Activated CD8-positive, alpha-beta memory T cell treated with anti-CD3 and anti-CD28 coated beads, Interleukin-2, amount 50 U/mL, for 1 hour (primary cell): ENCODE data around the gene HIPK4.
"Not testable (repeated sequence)": the region's sequence is repeated elsewhere in the genome, so short reads cannot be mapped to it uniquely, and the experiment has no call there.

ENCODE experiments used
- DNase-seq: peaks from one replicate; pipeline ENCODE4 v3.0.0-alpha.2; 2020; ENCODE audit errors: extremely low read depth

HIPK4 gene, protein sequence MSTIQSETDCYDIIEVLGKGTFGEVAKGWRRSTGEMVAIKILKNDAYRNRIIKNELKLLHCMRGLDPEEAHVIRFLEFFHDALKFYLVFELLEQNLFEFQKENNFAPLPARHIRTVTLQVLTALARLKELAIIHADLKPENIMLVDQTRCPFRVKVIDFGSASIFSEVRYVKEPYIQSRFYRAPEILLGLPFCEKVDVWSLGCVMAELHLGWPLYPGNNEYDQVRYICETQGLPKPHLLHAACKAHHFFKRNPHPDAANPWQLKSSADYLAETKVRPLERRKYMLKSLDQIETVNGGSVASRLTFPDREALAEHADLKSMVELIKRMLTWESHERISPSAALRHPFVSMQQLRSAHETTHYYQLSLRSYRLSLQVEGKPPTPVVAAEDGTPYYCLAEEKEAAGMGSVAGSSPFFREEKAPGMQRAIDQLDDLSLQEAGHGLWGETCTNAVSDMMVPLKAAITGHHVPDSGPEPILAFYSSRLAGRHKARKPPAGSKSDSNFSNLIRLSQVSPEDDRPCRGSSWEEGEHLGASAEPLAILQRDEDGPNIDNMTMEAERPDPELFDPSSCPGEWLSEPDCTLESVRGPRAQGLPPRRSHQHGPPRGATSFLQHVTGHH

GRCh38 chr19:40390084-40390742, at the start of gene HIPK4:
Gene HIPK4 (minus strand): TSS chr19:40390181. CDS start chr19:40389902, 279 bp downstream.
- DNase-seq: no peak

GRCh38 chr19:40438284-40438683, 48.3 kb upstream of the HIPK4 start:
- no peak for DNase-seq

DNA sequence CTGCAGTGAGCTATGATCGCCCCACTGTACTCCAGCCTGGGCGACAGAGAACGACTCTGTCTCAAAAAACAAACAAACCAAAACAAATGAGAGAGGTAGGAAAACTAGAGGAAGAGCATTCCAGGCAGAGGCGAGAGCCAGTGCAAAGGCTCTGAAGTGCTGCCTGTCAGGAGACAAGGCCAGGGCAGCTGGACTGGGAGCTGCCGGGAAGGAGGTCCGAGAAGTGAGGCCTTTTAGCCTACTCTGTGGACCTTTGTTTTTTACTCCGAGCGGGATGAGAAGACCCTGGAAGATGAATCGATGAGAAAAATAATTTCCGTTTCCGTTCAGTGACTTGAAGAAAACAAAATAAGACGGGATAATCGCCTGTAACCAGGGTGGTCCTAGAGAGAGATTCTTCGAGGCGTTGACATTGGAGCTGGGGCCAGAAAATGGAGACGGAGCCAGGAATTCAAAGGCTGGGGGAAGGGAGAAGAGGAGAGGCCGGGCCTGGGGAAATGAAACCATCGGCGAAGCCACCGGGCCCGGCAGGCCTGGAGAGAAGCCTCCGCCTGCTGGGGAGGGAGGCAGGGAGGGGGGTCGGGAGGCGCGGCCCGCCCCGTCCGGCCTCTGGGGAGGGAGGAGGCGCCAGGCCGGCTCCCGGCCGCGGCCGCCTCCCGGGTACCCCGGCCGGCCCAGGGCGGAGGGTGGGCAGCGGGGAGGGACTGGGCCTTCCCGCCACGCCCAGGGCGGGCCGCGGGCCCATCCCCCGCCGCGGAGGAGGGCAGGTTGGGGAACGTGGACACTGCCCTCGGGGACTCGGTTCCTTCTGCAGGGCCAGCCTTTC, 43.6 kb upstream of the HIPK4 start:
- no peak for DNase-seq

GRCh38 chr19:40432760-40433159, 42.8 kb upstream of the HIPK4 start:
- not testable (repeated sequence) for DNase-seq

GRCh38 chr19:40431698-40432097, 41.7 kb upstream of the HIPK4 start:
- DNase-seq: no peak

DNA sequence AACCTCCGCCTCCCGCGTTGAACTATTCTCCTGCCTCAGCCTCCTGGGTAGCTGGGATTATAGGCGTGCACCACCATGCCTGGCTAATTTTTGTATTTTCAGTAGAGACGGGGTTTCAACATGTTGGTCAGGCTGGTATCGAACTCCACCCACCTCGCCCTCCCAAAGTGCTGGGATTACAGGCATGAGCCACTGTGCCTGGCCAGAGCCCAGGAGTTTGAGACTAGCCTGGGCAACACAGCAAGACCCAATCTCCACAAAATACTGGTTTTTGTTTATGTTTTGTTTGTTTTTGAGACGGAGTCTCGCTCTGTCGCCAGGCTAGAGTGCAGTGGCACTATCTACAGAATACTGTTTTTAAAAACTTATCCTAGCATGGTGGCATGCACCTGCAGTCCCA, 40.3 kb upstream of the HIPK4 start:
- not testable (repeated sequence) for DNase-seq

DNA sequence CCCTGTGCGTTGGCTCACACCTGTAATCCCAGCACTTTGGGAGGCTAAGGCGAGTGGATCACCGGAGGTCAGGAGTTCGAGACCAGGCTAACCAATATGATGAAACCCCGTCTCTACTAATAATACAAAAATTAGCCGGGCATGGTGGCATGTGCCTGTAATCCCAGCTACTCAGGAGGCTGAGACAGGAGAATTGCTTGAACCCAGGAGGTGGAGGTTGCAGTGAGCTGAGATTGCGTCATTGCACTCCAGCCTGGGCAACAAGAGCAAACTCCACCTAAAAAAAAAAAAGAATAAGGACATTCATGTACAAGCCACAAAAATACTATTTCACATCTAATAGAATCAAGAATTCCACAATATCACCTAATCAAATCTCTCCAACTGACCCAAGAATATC, 38.2 kb upstream of the HIPK4 start:
- not testable (repeated sequence) for DNase-seq

DNA sequence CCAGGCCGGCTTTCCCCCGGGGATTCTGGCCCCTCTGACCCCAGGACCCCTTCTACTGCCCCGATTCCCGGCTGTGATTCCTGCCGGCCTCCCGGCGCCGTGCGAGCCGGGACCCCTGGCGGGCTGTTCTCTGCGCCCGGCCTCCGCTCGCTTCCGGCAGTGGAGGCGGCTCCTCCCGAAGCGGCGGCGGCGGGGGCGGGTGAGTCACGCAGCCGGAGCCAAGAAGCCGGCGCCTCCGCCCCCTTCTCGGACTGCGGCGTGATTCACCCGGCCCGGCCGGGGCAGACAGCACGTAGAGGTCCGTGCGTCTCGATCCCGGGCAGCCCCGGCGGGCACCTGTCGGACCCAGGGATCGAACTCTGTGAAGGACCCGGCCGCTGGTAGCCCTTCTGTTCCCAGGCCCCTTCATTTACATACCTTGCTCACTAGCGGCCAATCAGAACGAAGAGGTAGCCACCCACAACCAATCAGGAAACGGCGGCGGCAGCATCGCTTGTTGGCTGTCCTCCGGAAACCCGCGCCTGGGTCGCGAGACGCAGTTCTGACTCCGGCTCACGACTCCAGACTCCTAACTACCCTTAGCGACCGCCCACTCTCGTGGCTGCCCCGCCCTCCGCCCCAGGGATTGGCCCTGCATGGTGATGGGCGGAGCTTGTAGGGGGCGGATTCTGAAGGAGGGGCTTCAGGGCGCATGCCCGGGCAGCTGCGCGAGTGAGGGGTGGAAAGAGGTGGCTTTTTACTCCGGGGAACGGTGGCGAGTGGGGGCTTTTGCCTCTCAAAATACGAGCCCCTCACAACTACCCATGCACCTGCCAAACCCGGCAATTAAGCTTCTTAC, 35.7 kb upstream of the HIPK4 start, which contains the start of gene SERTAD1:
Gene SERTAD1 (minus strand): TSS at position 543 of the 838 bp plus-strand sequence. CDS start 2,446 bp downstream, outside the sequence.
- DNase-seq: peak; percentile 100

DNA sequence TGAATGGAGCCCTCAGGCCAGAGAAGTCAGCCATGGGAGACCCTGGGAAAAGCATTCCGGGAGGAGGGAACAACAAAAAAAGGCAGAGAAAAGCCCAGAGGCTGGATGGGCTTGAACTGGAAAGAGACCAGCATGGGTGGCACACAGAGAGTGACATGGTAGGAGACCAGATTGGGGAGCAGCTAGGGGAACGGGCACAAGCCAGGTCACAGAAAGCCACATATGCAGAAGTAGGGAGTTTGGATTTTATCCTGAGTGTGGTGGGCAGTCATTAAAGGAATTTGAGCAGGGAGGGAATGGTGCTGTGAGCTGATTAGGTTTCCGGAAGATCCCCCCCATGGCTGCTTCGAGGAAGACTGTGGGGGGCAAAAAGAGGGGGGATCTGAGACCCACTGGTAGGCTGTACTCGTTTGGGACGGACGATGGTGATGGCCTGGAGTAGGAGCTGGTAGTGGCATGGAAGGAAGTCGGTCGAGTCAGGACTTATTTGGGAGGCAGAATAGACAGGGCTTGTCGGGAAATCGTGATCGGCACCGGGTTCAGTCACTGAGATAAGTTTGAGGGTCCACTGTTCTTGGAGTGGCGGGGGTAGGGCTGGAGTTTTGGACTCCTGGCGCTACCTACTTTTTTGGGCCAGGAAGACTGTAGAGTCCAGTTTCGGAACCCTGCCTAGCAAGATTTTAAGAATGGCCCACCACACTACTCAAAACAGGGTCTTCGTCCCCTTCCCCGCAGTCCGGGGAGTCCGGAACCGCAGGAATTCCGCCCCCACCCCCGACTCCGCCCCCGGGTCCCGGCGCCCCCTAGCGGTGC, 34.9 kb upstream of the HIPK4 start:
- DNase-seq: no peak

DNA sequence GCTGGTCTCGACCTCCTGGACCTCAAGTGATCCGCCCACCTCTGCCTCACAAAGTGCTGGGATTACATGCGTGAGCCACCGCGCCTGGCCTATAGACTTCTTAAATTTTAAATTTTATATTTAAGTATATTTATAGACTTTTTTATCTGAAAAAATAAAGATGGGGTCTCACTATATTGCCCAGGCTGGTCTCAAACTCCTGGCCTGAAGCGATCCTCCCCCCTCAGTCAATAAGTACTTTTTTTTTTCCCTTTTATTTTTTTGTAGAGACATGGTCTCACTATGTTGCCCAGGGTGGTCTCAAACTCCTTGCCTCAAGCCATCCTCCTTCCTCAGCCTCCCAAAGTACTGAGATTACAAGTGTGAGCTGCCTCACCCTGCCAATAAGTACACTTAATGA, 34.0 kb upstream of the HIPK4 start:
- no peak for DNase-seq

DNA sequence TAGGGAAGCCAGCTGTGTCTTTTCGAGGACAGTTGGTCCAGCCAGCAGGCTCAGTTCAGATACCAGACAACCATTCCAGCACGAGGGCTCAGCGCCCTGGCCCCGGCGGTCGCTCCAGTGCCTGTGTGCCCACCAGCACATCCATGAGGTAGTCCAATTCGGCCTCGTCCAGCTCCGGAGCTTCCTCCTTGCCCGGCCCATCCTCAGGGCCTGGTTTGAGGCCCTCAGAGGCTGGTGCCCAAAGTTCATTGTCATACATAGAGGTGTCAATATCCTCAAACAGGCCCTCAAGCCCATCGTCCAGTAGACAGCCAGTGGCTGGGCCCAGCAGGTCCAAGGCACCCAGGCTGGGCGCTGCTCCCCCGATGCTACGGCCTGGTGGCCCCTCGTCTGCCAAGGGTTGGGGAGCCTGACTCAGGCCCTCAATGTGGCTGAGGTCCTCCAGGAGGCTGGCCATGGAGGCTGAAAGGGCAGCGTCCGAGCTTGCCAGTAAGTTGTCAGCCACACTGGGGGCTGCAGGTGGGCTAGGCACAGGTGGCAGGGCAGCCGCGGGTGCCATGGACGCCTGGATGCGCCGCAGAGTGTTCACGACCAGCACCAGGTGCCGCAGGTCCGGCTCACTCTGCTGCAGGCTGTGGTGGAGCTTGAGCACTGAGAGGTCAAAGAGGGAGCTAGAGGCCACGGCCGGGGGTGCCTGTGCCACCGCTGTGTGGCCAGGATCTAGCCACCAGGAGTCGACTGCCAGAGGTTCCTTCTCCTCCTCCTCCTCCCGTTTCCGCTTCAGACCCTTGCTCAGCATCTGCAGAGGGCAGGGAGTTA, 33.0 kb upstream of the HIPK4 start:
- DNase-seq: no peak

GRCh38 chr19:40421993-40422747, 32.2 kb upstream of the HIPK4 start:
- no peak for DNase-seq

- no peak for DNase-seq
Measured at GRCh38 chr19:40420766-40421765, 31.1 kb upstream of the HIPK4 start.

GRCh38 chr19:40420451-40420765, 30.4 kb upstream of the HIPK4 start:
- DNase-seq: no peak

GRCh38 chr19:40419780-40420179, 29.8 kb upstream of the HIPK4 start:
- DNase-seq: no peak

DNA sequence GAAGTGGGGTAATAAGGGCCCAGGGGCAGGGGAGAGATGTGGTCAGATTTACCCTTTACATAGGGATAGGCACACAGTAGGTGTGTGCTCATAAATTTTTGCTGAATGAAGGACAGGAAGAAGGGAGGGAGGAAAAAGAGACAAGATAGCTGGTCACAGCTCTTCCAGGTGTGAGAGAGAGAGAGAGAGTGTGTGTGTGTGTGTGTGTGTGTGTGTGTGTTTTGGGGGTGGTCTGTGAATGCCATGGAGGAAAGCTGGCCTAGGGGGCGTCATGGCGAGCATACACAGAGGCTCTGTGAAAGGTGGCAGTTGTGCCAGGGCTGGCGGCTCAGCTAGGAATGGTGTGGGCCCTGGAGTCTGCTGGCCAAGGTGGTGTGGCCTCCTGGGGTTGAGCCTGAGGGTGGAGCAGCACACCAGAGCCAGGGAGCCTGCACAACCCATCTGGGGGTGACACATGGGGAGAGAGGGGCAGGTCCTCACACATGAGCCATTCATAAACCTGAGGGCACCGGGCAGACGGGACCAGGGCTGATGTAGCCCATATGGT, 29.2 kb upstream of the HIPK4 start:
- DNase-seq: no peak

DNA sequence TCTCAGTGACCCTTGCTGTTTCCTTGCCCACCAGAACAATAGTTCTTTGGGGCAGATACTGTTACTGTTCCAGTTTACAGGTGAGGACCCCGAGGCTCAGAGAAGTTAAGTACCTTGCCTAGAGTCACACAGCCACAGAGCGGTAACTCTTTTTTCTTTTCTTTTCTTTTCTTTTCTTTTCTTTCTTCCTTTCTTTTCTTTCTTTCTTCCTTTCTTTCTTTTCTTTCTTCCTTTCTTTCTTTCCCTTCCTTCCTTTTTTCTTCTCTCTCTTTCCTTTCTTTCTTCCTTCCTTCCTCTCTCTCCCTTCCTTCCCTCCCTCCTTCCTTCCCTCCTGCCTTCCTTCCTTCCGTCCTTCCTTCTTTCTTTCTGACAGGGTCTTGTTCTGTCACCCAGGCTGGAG, 28.1 kb upstream of the HIPK4 start:
- no peak for DNase-seq
